Measurements from ENCODE around the gene EEF1E1. TPM values are rescaled to one million over a fixed set of nuclear protein-coding genes. Genes with fewer than 3 reads are reported as not detected.

The EEF1E1 gene
- 27.5 and 33.8 TPM in 2 replicates for total RNA-seq

GRCh38 chr6:8102122-8102958, at the start of gene EEF1E1:
Gene EEF1E1 (minus strand): TSS chr6:8102548. CDS start chr6:8102521, 27 bp downstream.

GRCh38 chr6:8063761-8064637, 38.3 kb downstream of the EEF1E1 start, which contains the start of gene BLOC1S5:
Gene BLOC1S5 (minus strand): TSS chr6:8064389. CDS start chr6:8064376, 13 bp downstream.

Other genes with a start within 250 kb of the EEF1E1 start
- 839 and 3,238 TPM in 2 replicates for gene TXNDC5, start 191.8 kb downstream of the EEF1E1 start, total RNA-seq
- 13.0 and 19.8 TPM in 2 replicates for gene BLOC1S5, start 38.2 kb downstream of the EEF1E1 start, total RNA-seq